ENCODE results near the gene CCDC192. TPM values are rescaled to one million over a fixed set of nuclear protein-coding genes. Genes with fewer than 3 reads are reported as not detected.

CCDC192 gene
- total and polyA plus RNA-seq, 10 of the 15 experiments (the other 5 are each of a cell fraction or from before 2014, with no cell fraction given) = 0.20 to 0.79 (median 0.32) TPM; not detected in 4

DNA sequence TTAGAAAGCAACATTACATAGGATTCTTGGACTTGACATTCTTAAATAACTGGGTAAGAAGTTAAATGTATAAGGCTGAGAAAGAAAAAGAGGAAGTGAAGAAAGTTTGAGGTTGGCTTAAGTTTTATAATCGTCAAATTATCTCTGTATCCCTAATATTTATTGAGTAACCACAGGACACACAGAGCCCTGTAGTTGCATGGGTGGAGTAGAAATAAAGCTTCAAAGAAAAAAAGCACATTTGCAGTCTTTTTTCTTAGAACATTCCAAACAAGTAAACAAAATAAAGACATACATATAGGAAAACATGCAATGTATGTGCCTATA is 137.0 kb downstream of the CCDC192 start:
- Histone ChIP-seq H3K4me2 (ENCODE audit: control insufficient read depth, insufficient read depth) (no peak overlapping the region), H3K36me3 (ENCODE audit: control insufficient read depth in 2 of 2, insufficient read depth in 2 of 2, low read length in 1 of 2) (no peaks in the 10 kb centered on the region), H2AFZ (ENCODE audit: control insufficient read depth, low read depth, low read length) (no peak overlapping the region), H3K79me2 (ENCODE audit: control insufficient read depth, insufficient read depth, low read length) (no peaks in the 10 kb centered on the region), H3K9me3 (replicated peaks; ENCODE audit: control insufficient read depth, insufficient read depth, low read length) (no peaks in the 10 kb centered on the region; the same call in 2 of the 3 replicates), H3K9ac (ENCODE audit: control insufficient read depth, insufficient read depth, low read length) (no peak overlapping the region), H3K4me1 (ENCODE audit: control insufficient read depth, insufficient read depth, low read length) (no peaks in the 10 kb centered on the region), H4K20me1 (ENCODE audit: control insufficient read depth, insufficient read depth) (no peaks in the 10 kb centered on the region), H3K27ac (ENCODE audit: control insufficient read depth, insufficient read depth) (no peak overlapping the region), H3K27me3 (replicated peaks in 1 of 2; ENCODE audit: control insufficient read depth in 2 of 2, insufficient read depth in 2 of 2, low read length in 1 of 2) (no peaks in the 10 kb centered on the region), H3K4me3 (no peak overlapping the region)
- ChIA-PET POLR2A (no interaction called here), SMC1A (ENCODE audit: uncharacterized antibody, unreplicated experiment) (interaction anchor here (0.6 to 3.6 kb wide), 4 partner anchors 19 to 79 kb away, joined by 3 to 20 read pairs (median 7); no protein-coding TSS in a partner anchor), RAD21 (ENCODE audit: unreplicated experiment) (interaction anchor here (0.8 kb wide), 1 partner anchor 27 kb away, joined by 3 read pairs; no protein-coding TSS in a partner anchor), CTCF (interaction anchor here (0.7 to 1.2 kb wide), 2 partner anchors 18 to 69 kb away, joined by 3 read pairs; no protein-coding TSS in a partner anchor)
- WGBS (ENCODE audit: insufficient coverage, insufficient replicate concordance, low lambda C conversion rate, missing lambda C conversion rate) = 0% methylated on average over 1 of the region's 1 CpG
- no TSS peak for BruUV-seq (replicated peaks)
- ATAC-seq = peak; percentile 89
- intact Hi-C loops (cut with micrococcal nuclease; ENCODE audit: unreplicated experiment) = loop anchor here (2.0 kb wide), 1 partner anchor 31 kb away; no protein-coding TSS in a partner anchor
- DNase-seq (ENCODE audit: low read depth, low spot score) = no peak
- in situ Hi-C loops (cut with MboI) = no loop called here
- peak; percentile 75 for FAIRE-seq
- no peak for TF ChIP-seq RAD51 (IDR thresholded peaks at IDR 0.05)
- TF ChIP-seq, protein P1, sequence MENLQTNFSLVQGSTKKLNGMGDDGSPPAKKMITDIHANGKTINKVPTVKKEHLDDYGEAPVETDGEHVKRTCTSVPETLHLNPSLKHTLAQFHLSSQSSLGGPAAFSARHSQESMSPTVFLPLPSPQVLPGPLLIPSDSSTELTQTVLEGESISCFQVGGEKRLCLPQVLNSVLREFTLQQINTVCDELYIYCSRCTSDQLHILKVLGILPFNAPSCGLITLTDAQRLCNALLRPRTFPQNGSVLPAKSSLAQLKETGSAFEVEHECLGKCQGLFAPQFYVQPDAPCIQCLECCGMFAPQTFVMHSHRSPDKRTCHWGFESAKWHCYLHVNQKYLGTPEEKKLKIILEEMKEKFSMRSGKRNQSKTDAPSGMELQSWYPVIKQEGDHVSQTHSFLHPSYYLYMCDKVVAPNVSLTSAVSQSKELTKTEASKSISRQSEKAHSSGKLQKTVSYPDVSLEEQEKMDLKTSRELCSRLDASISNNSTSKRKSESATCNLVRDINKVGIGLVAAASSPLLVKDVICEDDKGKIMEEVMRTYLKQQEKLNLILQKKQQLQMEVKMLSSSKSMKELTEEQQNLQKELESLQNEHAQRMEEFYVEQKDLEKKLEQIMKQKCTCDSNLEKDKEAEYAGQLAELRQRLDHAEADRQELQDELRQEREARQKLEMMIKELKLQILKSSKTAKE (IDR thresholded peaks at IDR 0.05; ENCODE audit: low read depth, poor library complexity, severe bottlenecking) = peak; percentile 35
- peak; percentile 54 for TF ChIP-seq RUNX3 (IDR thresholded peaks at IDR 0.05; ENCODE audit: low read length)
- peak; percentile 74 for TF ChIP-seq DPF2 (IDR thresholded peaks at IDR 0.05)
- TF ChIP-seq KAT2A (conservative IDR thresholded peaks at IDR 0.05; ENCODE audit: control insufficient read depth, low read depth, low read length) = no peak
- TF ChIP-seq SIN3A (IDR thresholded peaks at IDR 0.05; ENCODE audit: low read depth, low read length) = no peak
- peak; percentile 84 for TF ChIP-seq MTA2 (IDR thresholded peaks at IDR 0.05; ENCODE audit: low read depth)
- TF ChIP-seq HDAC2 (IDR thresholded peaks at IDR 0.05) = no peak
- TF ChIP-seq IKZF2 (IDR thresholded peaks at IDR 0.05) = peak; percentile 84 to 86
- TF ChIP-seq ASH2L (IDR thresholded peaks at IDR 0.05; ENCODE audit: borderline replicate concordance, low read depth) = no peak
- TF ChIP-seq GABPA (IDR thresholded peaks at IDR 0.05; ENCODE audit: low read depth) = no peak
- peak; percentile 71 for TF ChIP-seq IKZF1 (conservative IDR thresholded peaks at IDR 0.05)
- peak; percentile 60 to 63; a peak in 3 of 4 replicates for TF ChIP-seq EP300 (IDR thresholded peaks at IDR 0.05; ENCODE audit: borderline replicate concordance in 1 of 2, control insufficient read depth in 1 of 2, low read depth in 2 of 2, low read length in 2 of 2)
- TF ChIP-seq SREBF1 (IDR thresholded peaks at IDR 0.05; ENCODE audit: low read length) = no peak
- TF ChIP-seq SPI1 (IDR thresholded peaks at IDR 0.05; ENCODE audit: borderline replicate concordance, insufficient read depth, low read depth, low read length) = peak; percentile 97
- TF ChIP-seq, protein P2, sequence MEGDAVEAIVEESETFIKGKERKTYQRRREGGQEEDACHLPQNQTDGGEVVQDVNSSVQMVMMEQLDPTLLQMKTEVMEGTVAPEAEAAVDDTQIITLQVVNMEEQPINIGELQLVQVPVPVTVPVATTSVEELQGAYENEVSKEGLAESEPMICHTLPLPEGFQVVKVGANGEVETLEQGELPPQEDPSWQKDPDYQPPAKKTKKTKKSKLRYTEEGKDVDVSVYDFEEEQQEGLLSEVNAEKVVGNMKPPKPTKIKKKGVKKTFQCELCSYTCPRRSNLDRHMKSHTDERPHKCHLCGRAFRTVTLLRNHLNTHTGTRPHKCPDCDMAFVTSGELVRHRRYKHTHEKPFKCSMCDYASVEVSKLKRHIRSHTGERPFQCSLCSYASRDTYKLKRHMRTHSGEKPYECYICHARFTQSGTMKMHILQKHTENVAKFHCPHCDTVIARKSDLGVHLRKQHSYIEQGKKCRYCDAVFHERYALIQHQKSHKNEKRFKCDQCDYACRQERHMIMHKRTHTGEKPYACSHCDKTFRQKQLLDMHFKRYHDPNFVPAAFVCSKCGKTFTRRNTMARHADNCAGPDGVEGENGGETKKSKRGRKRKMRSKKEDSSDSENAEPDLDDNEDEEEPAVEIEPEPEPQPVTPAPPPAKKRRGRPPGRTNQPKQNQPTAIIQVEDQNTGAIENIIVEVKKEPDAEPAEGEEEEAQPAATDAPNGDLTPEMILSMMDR (IDR thresholded peaks at IDR 0.05 in 2 of 3, conservative IDR thresholded peaks at IDR 0.05 in 1 of 3; ENCODE audit: control insufficient read depth in 2 of 3, extremely low read depth in 1 of 3, insufficient read depth in 1 of 3, low read depth in 3 of 3, low read length in 3 of 3) = no peak
- no peak for TF ChIP-seq ZZZ3 (IDR thresholded peaks at IDR 0.05; ENCODE audit: control insufficient read depth, insufficient read length, low read depth)
- peak; percentile 40; the same call in 1 of the 2 replicates for TF ChIP-seq ZNF217 (IDR thresholded peaks at IDR 0.05)
- no peak for TF ChIP-seq BCLAF1 (IDR thresholded peaks at IDR 0.05)

All from GM12878 (cell line).